ENCODE results near the gene CD47.

The CD47 gene

DNA sequence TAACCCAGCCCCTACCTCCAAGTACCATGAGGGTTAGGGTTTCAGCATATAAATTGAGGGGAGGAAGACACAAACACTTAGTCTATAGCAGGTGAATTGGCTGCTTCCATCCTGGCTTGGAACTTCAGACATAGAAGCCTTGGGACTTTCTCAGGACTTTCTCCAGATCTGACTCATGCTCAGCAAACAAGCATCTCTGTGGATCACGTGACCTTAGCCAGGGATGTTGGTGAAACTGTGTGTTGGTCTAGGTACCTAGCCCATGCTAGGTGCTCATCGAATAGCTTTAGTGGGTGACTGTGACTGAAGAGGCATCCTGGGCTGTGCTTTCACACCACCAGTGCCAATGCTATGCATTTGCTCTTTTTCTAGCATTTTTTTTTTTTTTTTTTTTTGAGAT is 58.9 kb downstream of the CD47 start:
- TF ChIP-seq SIN3A (IDR thresholded peaks at IDR 0.05; ENCODE audit: borderline replicate concordance, insufficient read depth, low read length) (no peak), FOXP2 (optimal IDR thresholded peaks at IDR 0.05; ENCODE audit: borderline replicate concordance, extremely low read depth, extremely low read length, insufficient read depth) (no peak), POLR2AphosphoS5 (IDR thresholded peaks at IDR 0.05; ENCODE audit: low read depth, low read length) (no peak), TAF1 (IDR thresholded peaks at IDR 0.05; ENCODE audit: borderline replicate concordance, insufficient read depth, low read length) (no peak)
- TF ChIP-seq, protein P1, sequence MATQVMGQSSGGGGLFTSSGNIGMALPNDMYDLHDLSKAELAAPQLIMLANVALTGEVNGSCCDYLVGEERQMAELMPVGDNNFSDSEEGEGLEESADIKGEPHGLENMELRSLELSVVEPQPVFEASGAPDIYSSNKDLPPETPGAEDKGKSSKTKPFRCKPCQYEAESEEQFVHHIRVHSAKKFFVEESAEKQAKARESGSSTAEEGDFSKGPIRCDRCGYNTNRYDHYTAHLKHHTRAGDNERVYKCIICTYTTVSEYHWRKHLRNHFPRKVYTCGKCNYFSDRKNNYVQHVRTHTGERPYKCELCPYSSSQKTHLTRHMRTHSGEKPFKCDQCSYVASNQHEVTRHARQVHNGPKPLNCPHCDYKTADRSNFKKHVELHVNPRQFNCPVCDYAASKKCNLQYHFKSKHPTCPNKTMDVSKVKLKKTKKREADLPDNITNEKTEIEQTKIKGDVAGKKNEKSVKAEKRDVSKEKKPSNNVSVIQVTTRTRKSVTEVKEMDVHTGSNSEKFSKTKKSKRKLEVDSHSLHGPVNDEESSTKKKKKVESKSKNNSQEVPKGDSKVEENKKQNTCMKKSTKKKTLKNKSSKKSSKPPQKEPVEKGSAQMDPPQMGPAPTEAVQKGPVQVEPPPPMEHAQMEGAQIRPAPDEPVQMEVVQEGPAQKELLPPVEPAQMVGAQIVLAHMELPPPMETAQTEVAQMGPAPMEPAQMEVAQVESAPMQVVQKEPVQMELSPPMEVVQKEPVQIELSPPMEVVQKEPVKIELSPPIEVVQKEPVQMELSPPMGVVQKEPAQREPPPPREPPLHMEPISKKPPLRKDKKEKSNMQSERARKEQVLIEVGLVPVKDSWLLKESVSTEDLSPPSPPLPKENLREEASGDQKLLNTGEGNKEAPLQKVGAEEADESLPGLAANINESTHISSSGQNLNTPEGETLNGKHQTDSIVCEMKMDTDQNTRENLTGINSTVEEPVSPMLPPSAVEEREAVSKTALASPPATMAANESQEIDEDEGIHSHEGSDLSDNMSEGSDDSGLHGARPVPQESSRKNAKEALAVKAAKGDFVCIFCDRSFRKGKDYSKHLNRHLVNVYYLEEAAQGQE (IDR thresholded peaks at IDR 0.05; ENCODE audit: insufficient read depth in 1 of 2, low read depth in 2 of 2, low read length in 2 of 2), result no peak

- TF ChIP-seq TAF1 (IDR thresholded peaks at IDR 0.05; ENCODE audit: borderline replicate concordance, insufficient read depth, low read length), result no peak
- TF ChIP-seq, protein P1 (IDR thresholded peaks at IDR 0.05; ENCODE audit: insufficient read depth in 1 of 2, low read depth in 2 of 2, low read length in 2 of 2), result no peak
- no peak for TF ChIP-seq FOXP2 (optimal IDR thresholded peaks at IDR 0.05; ENCODE audit: borderline replicate concordance, extremely low read depth, extremely low read length, insufficient read depth)
- no peak for TF ChIP-seq SIN3A (IDR thresholded peaks at IDR 0.05; ENCODE audit: borderline replicate concordance, insufficient read depth, low read length)
- TF ChIP-seq POLR2AphosphoS5 (IDR thresholded peaks at IDR 0.05; ENCODE audit: low read depth, low read length), result no peak
Measured at GRCh38 chr3:108030960-108031359, 59.9 kb downstream of the CD47 start.

- TF ChIP-seq TAF1 (IDR thresholded peaks at IDR 0.05; ENCODE audit: borderline replicate concordance, insufficient read depth, low read length) (no peak), FOXP2 (optimal IDR thresholded peaks at IDR 0.05; ENCODE audit: borderline replicate concordance, extremely low read depth, extremely low read length, insufficient read depth) (no peak), POLR2AphosphoS5 (IDR thresholded peaks at IDR 0.05; ENCODE audit: low read depth, low read length) (no peak), SIN3A (IDR thresholded peaks at IDR 0.05; ENCODE audit: borderline replicate concordance, insufficient read depth, low read length) (no peak)
- TF ChIP-seq, protein P1 (IDR thresholded peaks at IDR 0.05; ENCODE audit: insufficient read depth in 1 of 2, low read depth in 2 of 2, low read length in 2 of 2), result no peak
Measured at GRCh38 chr3:108029466-108029865, 61.4 kb downstream of the CD47 start.

DNA sequence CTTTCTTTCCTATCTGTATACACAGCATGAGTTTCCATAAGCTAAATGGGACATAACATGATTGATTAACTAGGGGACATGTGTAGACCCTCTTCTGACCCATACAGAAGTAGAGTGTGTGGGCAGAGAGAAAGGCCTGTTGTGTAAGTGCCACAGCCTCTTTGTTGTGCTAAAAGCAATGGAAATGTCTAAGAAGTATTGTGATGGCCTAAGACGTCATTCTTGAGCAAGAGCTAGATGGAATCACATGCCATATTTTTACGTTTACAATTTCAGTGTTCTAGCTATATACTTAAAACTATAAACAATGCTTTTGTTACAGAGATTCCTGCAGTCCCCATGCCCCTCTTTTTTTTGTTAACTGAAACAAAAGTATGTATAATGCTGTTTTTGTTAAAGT is 61.9 kb downstream of the CD47 start:
- TF ChIP-seq FOXP2 (optimal IDR thresholded peaks at IDR 0.05; ENCODE audit: borderline replicate concordance, extremely low read depth, extremely low read length, insufficient read depth) (no peak), SIN3A (IDR thresholded peaks at IDR 0.05; ENCODE audit: borderline replicate concordance, insufficient read depth, low read length) (no peak)

- TF ChIP-seq TAF1 (IDR thresholded peaks at IDR 0.05; ENCODE audit: borderline replicate concordance, insufficient read depth, low read length) (no peak), FOXP2 (optimal IDR thresholded peaks at IDR 0.05; ENCODE audit: borderline replicate concordance, extremely low read depth, extremely low read length, insufficient read depth) (no peak), POLR2AphosphoS5 (IDR thresholded peaks at IDR 0.05; ENCODE audit: low read depth, low read length) (no peak)
Measured at GRCh38 chr3:108025177-108025576, 65.7 kb downstream of the CD47 start.

- TF ChIP-seq, protein P1 (IDR thresholded peaks at IDR 0.05; ENCODE audit: insufficient read depth in 1 of 2, low read depth in 2 of 2, low read length in 2 of 2), result no peak
- TF ChIP-seq POLR2AphosphoS5 (IDR thresholded peaks at IDR 0.05; ENCODE audit: low read depth, low read length) (no peak), TAF1 (IDR thresholded peaks at IDR 0.05; ENCODE audit: borderline replicate concordance, insufficient read depth, low read length) (no peak), FOXP2 (optimal IDR thresholded peaks at IDR 0.05; ENCODE audit: borderline replicate concordance, extremely low read depth, extremely low read length, insufficient read depth) (no peak), SIN3A (IDR thresholded peaks at IDR 0.05; ENCODE audit: borderline replicate concordance, insufficient read depth, low read length) (no peak)
Measured at GRCh38 chr3:108024146-108024850, 66.5 kb downstream of the CD47 start.
